Raji (cell line): ENCODE data around the gene CD6.

ENCODE experiments used
- POLR2A ChIP-seq: IDR thresholded peaks from 2 replicates; pipeline ENCODE4 v1.6.1; 2011; ENCODE audit warnings: low read depth, low read length, control low read depth; ENCODE audit not compliant: insufficient read depth

The CD6 gene

DNA sequence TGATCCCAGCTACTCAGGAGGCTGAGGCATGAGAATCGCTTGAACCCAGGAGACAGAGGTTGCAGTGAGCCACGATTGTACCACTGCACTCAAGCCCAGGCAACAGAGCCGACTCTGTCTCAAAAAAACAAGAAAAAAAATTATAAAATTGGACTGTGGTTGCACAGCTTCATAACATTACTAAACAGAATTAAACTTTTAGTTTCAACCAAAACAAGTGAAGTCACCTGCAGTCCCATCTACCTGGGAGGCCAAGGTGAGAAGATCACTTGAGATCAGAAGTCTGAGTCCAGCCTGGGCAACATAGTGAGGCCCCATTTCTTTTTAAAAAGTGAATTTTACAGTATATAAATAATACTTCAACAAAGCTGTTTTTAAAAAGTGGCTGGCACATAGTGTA lies 83.0 kb downstream of the CD6 start:
- no peak for TF ChIP-seq POLR2A

DNA sequence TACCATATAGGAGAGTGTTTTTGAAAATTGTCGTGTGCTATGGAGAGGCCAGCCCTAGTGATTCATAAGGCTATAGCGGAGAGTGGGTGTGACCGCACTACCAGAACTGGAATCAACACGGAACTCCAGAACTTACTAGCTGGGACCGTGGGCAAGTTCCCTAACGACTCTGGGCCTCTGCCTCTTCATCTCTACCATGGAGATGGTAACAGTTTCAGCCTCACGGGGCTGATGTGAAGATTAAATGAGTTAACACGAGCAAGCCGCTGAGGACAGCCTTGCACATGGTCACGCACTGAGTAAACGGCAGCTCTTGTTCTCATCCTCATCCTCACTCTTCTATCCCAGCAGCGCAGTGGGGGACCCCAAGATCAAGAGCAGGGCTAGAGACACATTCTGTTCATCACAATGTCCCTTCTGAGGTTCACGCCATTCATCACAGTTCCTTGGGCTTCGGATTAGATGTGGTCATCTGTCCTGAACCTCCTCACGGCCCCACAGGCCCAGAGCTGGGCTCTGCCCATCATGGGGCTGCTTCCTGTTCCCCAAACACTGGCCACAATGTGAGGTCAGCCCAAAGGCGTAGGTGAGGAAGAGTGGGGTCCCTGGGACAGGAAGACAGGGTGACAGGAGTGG lies 83.6 kb downstream of the CD6 start:
- no peak for TF ChIP-seq POLR2A

DNA sequence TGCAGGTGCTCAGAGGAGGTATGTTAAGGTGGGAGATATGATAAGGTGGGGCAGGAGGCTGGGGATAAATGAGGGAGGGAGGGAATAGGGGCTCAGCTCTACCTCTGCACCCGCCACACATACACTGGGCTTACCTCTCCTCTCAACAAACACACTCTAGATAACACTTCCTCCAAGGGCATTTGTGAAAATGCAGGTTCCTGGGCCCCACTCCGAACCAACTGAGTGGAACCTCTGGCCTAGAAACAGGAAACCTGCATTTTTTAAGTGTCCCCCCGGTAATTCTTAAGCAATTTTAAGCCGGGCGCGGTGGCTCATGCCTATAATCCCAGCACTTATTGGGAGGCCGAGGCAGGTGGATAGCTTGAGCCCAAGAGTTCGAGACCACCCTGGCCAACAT lies 84.3 kb downstream of the CD6 start:
- no peak for TF ChIP-seq POLR2A

DNA sequence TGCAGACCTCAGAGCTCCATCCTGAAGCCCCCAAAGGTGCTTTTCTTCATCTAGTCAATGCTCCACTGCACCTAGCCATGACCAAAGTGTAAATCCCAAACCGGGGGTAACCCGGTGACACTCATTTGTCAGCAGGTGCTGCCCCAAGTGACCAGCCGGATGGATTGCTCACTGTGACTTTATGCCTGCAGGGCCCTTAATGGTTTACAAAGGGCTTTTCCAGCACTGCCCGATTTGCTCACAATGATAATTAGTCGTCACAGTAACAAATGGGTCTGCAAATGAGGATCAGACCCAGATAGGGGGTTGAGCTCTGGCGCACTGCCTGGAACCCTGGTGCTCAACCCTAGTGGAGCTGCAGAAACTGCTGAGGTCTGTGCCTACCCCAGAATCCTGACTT lies 85.1 kb downstream of the CD6 start:
- TF ChIP-seq POLR2A: no peak

DNA sequence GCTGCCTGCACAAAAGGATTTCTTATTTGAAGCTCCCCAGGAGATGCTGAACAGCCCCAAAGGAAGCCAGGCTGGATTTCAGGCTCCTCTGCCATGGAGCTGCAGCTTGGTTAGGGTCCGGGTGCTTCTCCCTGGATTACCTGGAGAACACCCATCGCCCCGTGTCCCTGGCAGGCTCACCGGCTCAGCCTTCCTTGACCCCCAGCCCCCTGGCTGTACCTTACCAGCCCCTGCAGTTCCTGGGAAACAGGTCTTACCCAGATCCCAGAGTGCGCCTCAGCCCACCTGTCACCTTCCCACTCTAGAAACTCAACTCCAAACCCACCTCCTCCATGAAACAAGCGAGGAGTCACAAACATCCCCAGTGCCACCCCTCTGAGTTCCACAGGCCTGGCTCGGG lies 85.5 kb downstream of the CD6 start:
- no peak for TF ChIP-seq POLR2A

DNA sequence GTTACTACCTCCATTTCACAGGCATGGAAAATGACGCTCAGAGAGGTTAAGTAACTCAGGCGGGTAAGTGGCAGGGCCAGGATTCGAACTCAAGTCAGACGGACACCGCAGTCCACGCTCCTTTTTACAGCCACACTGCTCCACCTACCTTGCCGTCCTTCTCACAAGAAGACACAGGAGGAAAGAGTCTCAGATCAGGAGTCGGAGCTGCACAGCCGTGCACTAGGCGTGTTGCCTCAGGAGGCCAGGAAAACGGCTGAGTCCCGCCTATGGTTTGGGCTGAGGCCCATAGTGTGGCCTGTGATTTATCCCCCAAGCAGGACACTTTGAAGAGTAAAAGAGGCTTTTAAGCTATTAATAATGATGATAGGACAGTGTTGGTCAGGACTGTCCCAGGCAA lies 86.1 kb downstream of the CD6 start:
- no peak for TF ChIP-seq POLR2A

DNA sequence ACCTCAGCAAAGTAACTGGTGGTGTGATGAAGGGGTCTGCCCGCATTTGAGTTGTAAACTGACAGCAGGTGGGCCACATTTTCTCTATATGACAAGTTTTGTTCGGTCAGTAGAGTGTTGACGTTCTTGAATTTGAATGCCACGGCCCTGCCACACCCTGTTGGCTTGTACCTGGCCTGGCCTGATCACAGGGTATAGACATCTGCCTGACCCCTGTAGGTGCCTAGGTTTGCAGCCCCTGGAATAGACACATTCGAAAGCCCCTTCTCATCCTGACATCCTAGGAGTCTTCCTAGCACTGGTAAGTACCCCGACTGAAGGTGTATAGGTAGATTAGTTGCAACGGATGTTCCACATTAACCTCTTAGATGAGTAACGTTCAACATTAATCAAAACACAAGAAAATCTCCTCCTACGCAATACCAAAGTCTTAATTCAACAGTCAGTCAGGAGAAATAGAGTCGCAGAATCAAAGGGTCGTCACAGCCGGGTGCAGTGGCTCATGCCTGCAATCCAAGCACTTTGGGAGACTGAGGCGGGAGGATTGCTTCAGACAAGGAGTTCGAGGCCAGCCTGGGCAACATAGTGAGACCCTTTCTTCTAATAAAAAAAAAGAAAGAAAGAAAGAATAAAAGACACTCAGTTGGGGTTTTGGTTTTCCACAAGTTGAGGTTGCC lies 87.2 kb downstream of the CD6 start:
- no peak for TF ChIP-seq POLR2A

DNA sequence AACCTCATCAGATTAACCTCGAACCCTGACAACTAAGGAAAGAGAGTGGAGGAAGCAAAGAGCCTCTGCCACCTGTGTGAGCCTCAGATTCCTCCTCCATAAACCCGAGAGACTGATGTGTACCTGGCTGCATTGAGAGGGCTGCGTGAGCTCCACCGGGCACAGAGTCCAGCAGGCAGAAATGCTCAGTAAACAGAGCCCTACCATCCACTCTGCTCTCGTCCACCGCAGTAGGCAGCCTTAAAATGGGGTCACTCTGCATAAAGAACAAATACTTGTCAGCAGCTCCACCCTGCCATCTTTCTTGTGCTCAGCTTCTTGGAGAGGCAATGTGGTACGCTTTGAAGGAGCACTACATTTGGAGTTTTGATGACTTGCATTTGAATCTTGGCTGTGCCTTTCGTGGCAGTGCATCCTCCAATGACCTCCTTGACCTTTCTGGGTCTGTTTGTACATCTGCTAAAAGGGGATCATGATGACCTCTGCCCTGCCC lies 87.8 kb downstream of the CD6 start:
- no peak for TF ChIP-seq POLR2A

DNA sequence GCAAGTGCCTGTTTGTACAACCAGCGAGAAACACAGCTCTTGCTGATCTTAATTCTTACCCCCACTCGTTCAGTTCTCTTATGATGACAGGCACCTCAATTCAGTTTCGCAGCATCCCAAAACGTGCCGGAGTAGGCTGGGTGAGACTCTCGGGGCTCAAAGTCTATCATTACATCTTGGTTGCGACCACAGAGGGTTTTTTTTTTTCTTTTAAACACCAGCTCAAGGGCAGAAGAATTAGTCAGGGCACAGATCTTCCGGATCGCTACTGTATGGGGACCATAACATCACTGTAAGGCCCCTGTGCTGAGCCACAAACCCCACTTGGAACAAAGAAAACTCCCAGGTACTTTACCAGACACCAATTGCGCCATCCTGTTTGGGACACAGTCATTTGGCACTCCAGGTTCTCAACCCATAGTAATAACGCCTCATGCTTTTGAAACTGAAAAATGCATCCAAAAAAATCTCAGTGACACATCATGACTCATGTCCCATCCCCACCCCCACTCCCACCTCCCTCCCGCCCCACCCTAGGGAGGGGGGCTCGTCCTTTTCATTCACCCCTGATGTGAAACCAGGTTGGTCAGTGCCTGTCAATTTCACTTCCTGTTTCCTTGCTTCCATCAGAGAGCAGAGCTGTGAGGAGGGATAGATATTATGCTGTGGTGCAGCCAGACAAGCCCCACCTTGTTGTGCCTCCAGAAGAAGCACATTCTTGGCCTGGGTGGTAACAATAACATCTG lies 89.8 kb downstream of the CD6 start:
- TF ChIP-seq POLR2A: no peak

DNA sequence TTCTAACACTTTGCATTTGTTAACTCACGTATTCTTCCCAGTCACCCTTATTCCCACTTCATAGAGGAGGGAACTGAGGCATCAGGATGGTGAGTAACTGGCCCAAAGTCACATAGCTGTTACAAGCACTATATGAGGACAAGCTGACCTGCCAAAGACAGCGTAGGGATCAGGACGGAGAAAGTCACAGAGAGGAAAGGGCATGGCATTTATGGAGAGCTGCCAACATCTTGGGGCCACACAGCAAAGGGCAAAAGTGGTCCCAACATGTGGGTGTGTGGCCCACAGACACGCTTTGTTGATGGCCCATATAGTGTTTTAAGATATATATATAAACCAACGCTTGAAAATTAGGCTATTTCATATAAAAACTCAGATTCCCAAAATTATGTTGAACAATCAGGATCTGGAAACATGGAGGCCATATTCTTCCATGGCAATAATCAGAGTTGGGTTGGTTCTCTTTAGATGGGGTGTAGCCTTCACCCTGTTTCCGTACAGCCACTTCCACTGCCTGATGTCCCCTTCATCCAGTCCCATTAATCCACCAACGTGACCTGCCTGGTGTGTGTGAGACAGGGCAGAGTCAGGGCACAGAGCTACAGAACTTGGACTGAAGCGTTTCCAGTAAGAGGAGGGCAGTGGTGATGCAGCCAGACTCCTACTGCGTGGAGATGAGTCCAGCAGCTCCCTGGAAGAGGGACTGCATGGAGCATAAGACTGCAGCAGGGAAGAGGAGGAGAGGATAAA lies 90.9 kb downstream of the CD6 start:
- no peak for TF ChIP-seq POLR2A

DNA sequence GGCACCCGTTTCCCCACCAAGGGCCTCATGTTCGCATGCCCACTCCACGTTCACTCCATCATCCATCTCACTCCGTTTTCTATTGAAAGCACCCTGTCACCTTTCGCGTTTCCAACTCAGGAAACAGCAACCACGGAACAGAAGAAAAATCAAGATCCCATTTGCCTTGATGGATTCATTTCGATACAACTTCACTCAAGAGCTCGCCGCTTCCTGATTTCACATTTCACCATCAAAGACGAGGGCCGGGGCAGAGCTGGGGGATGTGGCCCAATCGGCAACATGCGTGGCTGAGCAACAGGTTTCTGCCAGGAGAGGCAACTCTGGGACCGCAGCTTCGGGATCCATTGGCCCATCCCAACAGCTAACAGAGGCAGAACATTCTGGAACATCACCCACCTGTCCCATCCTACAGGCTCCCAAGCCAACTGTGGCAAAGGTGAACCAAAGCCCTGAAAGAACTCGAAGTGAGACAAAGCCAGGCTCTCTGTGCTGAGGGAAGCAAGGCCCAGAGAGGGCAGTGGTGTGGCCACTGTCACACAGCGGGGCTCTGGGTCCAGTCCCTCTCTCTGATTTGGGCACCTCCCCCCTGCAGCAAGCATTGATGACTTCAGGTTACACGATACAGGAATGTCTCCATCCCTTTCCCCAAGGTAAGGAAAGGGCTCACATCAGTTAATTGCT lies 94.6 kb downstream of the CD6 start:
- TF ChIP-seq POLR2A: no peak

DNA sequence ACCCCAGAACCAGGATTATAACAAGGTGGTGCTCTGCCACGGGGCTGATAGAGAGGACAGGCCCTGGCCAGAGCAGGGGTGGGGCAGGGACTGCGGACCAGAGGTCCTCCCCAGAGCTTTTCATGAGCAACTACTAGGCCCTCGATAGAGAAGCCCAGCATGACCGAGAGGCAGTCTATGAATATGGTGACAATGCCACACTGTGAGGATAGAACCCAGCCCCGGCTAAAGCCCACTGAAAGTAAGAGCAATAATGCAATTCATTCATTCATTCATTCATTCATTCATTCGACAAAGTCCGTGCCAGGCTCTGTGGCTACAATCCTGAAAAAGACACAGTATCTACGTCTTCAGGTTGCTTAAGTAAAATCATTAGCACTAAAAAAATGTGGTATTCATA lies 95.2 kb downstream of the CD6 start:
- TF ChIP-seq POLR2A: no peak

DNA sequence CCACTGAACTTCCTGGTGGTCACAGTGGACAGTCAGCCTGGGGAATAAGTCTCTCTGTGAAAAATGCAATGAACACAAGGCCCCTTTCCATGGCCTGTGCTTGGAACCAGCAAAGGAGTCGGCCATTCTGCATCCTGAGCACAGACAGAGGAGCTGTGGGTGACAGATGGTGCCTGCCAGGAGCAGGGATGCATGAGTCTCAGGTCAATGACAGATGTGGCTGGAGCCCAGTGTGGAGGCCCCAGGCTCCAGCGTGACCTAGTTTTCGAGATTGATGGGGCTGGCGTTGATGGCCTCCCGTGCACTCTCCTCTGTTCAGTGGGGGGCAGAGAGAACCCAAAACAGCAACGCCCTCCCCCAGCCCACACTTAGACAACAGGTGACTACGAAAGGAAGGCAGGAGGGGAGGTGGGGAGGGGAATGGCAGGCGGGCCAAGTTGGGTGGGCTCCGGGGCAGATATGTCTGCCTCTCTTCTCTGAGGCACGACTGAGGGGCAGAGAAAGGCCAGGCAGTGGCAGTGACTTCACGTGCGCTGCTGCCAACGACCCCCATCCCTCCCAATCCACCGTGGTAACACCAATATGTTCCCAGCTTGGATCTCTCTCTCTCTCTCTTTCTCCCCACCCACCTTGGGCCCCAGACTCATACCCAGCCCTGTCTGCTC lies 96.4 kb downstream of the CD6 start:
- no peak for TF ChIP-seq POLR2A

DNA sequence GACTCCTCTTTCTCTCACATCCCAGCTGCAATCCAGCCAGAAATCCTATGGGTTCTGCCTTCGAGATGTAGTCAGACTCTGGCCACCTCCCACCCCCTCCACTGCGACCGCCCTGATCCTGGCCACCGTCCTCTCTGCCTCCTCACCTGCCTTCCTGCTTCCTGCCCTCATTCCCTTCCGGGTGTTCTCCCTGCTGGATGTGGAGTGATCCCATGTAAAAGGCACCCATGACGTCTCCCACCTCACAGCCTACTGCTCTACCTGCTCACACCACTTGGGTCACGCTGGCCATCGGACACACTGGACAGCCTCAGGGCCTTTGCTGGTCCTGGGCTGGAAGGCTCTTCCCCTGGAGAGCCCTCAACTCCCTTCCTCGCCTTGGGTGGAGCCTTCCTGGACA lies 97.1 kb downstream of the CD6 start:
- TF ChIP-seq POLR2A: no peak
